ENCODE data around the gene NLRP8.
"Not testable (repeated sequence)": the region's sequence is repeated elsewhere in the genome, so short reads cannot be mapped to it uniquely, and the experiment has no call there.

NLRP8 gene

DNA sequence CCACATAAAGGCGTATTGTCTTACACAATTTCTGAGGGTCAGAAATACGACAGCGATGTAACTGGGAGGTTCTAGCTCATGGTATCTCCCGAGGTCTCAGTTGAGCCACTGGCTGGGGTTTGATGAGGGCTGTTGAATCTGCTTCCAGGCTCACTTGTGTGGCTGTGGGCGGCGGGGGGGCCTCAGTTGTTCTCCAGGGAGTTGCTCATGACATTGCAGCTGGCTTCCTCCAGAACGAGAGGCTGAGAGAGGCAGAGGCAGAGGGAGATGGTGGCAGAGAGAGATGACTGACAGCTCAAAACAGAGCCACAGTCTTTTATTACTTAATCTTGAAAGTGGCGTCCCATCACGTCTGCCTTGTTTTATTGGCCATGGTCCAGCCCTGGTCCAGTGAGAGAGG, 32.8 kb downstream of the NLRP8 start:
- DNase-seq = no peak

DNA sequence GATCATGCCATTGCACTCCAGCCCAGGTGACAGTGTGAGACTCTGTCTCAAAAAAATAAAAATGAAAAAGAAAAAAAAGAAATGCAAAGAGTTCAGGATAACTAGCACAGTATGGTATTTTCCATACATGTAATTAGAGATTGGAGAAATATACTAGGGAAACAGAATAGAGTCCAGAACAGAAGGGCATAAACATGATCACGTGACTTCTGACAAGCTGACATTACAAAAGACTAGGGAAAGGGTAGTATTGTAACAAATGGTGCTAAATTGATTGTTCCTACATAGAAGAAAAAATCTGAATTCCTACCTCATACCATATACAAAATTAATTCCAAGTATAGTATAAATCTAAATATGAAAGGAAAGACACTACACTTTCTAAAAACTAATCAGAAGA, 37.6 kb downstream of the NLRP8 start:
- no peak for DNase-seq

DNA sequence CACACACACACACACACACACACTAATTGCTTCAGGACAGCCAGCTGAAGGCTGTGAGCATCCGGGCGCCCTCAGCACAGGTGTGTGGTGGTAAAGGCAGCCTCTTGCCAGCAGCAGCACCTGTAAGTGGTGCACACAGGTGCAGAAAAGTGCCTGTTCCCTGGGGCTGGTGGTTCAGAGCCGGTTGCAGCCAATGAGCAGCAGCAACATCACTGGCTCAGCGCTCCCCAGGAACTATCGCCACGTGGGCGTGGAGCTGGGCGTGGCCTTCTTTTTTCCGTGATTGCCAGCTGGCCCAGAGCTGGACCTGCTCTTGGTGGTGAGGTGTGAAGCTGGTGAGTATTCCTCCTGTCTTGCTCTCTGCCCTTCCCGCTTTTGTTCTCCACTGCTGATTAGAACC, 38.9 kb downstream of the NLRP8 start, which contains the start of gene NLRP5:
Gene NLRP5 (plus strand): TSS at position 289 of the 400 bp plus-strand sequence.
- DNase-seq = no peak

DNA sequence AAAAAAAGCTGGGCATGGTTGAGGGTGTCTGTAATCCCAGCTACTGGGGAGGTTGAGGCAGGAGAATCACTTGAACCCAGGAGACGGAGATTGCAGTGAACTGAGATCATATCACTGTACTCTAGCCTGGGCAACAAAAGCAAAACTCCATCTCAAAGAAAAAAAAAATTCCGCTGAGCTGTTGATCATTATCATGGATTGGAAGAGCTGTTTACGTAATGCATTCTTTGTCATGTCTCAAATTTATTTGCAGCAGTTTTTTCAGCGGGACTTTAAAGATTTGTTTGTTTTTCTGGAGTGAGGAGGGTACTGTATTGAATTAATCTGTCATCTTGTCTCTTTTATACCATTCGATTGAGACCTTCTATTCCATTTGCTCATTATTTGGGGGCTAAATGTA, 43.2 kb downstream of the NLRP8 start:
- DNase-seq = no peak

DNA sequence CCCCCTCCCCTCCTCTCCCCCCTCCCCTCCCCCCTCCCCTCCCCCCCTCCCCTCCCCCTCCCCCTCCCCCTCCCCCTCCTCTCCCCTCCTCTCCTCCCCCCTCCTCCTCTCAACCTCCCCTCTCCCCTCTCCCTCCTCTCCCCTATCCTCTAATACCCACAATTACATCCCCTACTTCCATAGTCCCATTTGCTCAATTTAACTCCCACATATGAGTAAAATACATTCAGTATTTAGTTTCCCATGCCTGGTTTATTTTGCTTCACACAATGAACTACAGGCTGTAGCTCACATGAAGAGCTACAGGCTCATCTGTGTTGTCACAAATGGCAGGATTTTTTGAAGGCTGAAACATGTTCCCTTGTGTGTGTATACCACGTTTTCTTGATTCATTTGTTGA, 45.9 kb downstream of the NLRP8 start:
- no peak for DNase-seq

DNA sequence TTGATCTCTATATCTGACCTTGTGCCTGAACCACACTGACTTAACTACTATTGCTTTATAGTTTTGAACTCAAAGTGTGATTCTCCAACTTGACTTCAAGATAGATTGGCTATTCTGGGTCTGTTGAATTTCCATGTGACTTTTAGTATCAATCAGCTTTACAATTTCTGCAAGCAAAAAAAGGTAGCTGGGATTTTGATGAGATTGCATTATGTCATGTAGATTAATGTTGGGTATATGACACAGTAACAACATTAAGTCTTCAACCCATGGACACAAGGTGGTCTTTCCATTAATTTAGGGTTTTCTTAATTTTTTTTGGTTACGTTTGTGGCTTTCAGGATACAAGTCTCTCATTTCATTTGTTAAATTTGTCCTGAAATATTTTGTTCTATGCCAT, 67.1 kb downstream of the NLRP8 start:
- DNase-seq = no peak

DNA sequence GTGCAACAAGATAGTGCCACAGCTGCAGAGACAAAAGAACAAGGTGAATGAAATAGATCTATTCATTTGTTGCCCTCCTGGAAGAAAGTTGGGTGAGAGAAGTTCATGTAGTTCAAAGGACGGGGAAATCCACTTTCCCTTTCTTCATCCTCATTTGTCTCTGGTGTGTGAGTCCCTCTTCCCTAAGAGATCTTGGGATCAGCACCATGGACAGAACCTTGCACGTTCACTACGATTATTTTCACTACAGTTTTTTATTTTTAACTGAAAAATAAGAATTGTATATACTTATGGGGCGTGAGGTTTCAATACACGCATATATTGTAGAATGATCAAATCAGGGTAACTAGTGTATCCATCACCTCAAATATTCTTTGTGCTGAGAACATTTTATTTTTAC, 68.1 kb downstream of the NLRP8 start:
- no peak for DNase-seq

DNA sequence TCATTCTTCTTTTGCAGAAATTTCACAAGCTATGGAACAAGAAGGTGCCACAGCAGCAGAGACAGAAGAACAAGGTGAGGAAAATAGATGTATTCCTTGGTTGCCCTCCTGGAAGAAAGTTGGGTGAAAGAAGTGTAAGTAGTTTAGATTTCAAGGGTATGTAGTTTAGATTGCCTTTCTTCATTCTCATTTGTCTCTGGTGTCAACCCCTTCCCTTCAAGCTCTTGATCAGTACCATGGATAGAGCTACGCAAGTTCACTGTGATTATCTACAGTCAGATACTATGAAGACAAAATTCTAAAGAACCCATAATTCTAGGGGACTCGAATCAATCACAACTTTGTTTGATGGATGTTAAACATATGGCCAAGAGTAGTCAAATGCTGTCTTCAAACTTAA, 71.7 kb downstream of the NLRP8 start:
- DNase-seq = not testable (repeated sequence)

DNA sequence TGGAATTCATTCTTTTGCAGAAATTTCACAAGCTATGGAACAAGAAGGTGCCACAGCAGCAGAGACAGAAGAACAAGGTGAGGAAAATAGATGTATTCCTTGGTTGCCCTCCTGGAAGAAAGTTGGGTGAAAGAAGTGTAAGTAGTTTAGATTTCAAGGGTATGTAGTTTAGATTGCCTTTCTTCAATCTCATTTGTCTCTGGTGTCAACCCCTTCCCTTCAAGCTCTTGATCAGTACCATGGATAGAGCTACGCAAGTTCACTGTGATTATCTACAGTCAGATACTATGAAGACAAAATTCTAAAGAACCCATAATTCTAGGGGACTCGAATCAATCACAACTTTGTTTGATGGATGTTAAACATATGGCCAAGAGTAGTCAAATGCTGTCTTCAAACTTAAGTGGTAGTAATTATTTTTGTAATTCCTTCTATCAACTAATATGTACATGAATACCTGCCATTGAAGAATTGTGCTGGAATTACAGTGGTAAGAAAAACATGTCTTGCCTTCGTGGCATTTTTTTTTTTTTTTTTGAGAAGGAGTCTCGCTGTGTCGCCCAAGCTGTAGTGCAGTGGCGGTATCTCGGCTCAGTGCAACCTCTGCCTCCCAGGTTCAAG, 72.8 kb downstream of the NLRP8 start:
- DNase-seq = not testable (repeated sequence)

DNA sequence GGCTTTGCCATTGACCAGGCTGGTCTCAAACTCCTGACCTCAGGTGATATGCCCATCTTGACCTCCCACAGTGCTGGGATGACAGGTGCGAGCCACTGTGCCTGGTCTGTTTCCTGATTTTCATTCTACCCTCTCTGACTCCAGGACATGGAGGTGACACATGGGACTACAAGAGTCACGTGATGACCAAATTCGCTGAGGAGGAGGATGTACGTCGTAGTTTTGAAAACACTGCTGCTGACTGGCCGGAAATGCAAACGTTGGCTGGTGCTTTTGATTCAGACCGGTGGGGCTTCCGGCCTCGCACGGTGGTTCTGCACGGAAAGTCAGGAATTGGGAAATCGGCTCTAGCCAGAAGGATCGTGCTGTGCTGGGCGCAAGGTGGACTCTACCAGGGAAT, 79.1 kb downstream of the NLRP8 start:
- no peak for DNase-seq

All from NCI-H2107 (cell line).